ENCODE measurements around the gene SZRD1.

Gene SZRD1

GRCh38 chr1:16351456-16351993 lies 15.5 kb upstream of the SZRD1 start:
- ATAC-seq (ENCODE audit: low read depth) (no peak), DNase-seq (ENCODE audit: low spot score) (no peak)
- TF ChIP-seq, protein P1, sequence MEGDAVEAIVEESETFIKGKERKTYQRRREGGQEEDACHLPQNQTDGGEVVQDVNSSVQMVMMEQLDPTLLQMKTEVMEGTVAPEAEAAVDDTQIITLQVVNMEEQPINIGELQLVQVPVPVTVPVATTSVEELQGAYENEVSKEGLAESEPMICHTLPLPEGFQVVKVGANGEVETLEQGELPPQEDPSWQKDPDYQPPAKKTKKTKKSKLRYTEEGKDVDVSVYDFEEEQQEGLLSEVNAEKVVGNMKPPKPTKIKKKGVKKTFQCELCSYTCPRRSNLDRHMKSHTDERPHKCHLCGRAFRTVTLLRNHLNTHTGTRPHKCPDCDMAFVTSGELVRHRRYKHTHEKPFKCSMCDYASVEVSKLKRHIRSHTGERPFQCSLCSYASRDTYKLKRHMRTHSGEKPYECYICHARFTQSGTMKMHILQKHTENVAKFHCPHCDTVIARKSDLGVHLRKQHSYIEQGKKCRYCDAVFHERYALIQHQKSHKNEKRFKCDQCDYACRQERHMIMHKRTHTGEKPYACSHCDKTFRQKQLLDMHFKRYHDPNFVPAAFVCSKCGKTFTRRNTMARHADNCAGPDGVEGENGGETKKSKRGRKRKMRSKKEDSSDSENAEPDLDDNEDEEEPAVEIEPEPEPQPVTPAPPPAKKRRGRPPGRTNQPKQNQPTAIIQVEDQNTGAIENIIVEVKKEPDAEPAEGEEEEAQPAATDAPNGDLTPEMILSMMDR (IDR thresholded peaks at IDR 0.05; ENCODE audit: poor library complexity, severe bottlenecking), result no peak
- Histone ChIP-seq H3K27me3 (ENCODE audit: insufficient read depth, poor library complexity, severe bottlenecking) (no peaks in the 10 kb centered on the region), H3K4me1 (ENCODE audit: insufficient read depth, poor library complexity, severe bottlenecking) (peaks cover 15% of the 10 kb centered on the region), H3K27ac (ENCODE audit: poor library complexity, severe bottlenecking) (peak overlapping the region; percentile 61), H3K9me3 (ENCODE audit: severe bottlenecking) (no peaks in the 10 kb centered on the region), H3K4me3 (ENCODE audit: severe bottlenecking) (peak overlapping the region; percentile 54), H3K36me3 (ENCODE audit: low read depth) (peaks cover 7% of the 10 kb centered on the region)

GRCh38 chr1:16351994-16352841 lies 14.8 kb upstream of the SZRD1 start, which contains the start of gene FBXO42:
Gene FBXO42 (minus strand): TSS chr1:16352480. CDS start chr1:16315418, 37,062 bp downstream.
- peak within 1 kb of the TSS; percentile 61 for H3K27ac ChIP-seq (ENCODE audit: poor library complexity, severe bottlenecking)
- ATAC-seq (ENCODE audit: low read depth) (peak; percentile 85), DNase-seq (ENCODE audit: low spot score) (peak; percentile 84)
- H3K36me3 ChIP-seq (ENCODE audit: low read depth), result peaks cover 7% of the 10 kb centered on the region
- no peaks in the 10 kb centered on the region for H3K9me3 ChIP-seq (ENCODE audit: severe bottlenecking)
- peak within 1 kb of the TSS; percentile 54 for H3K4me3 ChIP-seq (ENCODE audit: severe bottlenecking)
- TF ChIP-seq, protein P1 (IDR thresholded peaks at IDR 0.05; ENCODE audit: poor library complexity, severe bottlenecking), result peak; percentile 54
- peaks cover 15% of the 10 kb centered on the region for H3K4me1 ChIP-seq (ENCODE audit: insufficient read depth, poor library complexity, severe bottlenecking)
- no peaks in the 10 kb centered on the region for H3K27me3 ChIP-seq (ENCODE audit: insufficient read depth, poor library complexity, severe bottlenecking)

- H3K4me1 ChIP-seq (ENCODE audit: insufficient read depth, poor library complexity, severe bottlenecking), result peaks cover 15% of the 10 kb centered on the region
- ATAC-seq (ENCODE audit: low read depth) (no peak; the same call in 2 of the 3 replicates), DNase-seq (ENCODE audit: low spot score) (no peak)
- peak overlapping the region; percentile 54 for H3K4me3 ChIP-seq (ENCODE audit: severe bottlenecking)
- H3K36me3 ChIP-seq (ENCODE audit: low read depth), result peaks cover 7% of the 10 kb centered on the region
- H3K9me3 ChIP-seq (ENCODE audit: severe bottlenecking), result no peaks in the 10 kb centered on the region
- no peaks in the 10 kb centered on the region for H3K27me3 ChIP-seq (ENCODE audit: insufficient read depth, poor library complexity, severe bottlenecking)
- H3K27ac ChIP-seq (ENCODE audit: poor library complexity, severe bottlenecking), result peak overlapping the region; percentile 61
- TF ChIP-seq, protein P1 (IDR thresholded peaks at IDR 0.05; ENCODE audit: poor library complexity, severe bottlenecking), result no peak
Measured at GRCh38 chr1:16352842-16353535, 14.1 kb upstream of the SZRD1 start.

GRCh38 chr1:16354619-16355018 lies 12.4 kb upstream of the SZRD1 start:
- Histone ChIP-seq H3K27ac (ENCODE audit: poor library complexity, severe bottlenecking) (no peak overlapping the region), H3K36me3 (ENCODE audit: low read depth) (peaks cover 3% of the 10 kb centered on the region; the same call in 1 of the 2 replicates), H3K4me1 (ENCODE audit: insufficient read depth, poor library complexity, severe bottlenecking) (peaks cover 9% of the 10 kb centered on the region), H3K27me3 (ENCODE audit: insufficient read depth, poor library complexity, severe bottlenecking) (no peaks in the 10 kb centered on the region), H3K9me3 (ENCODE audit: severe bottlenecking) (no peaks in the 10 kb centered on the region), H3K4me3 (ENCODE audit: severe bottlenecking) (no peak overlapping the region)
- ATAC-seq (ENCODE audit: low read depth) (no peak), DNase-seq (ENCODE audit: low spot score) (no peak)
- TF ChIP-seq, protein P1 (IDR thresholded peaks at IDR 0.05; ENCODE audit: poor library complexity, severe bottlenecking), result no peak
